Gastroesophageal sphincter (tissue), 3 donors: ENCODE data around the gene FARS2.

Experiments used
- CTCF ChIP-seq, 4 experiments: fragments of 200-600 bp in 2 of 4; fragments of 450-650 bp in 2 of 4; sonication (generic) in 1 of 4; IDR thresholded peaks; one replicate each; pipeline ENCODE4 v1.5.1; 2017 to 2019; ENCODE audit warnings: antibody characterized with exemption in 4 of 4, mild to moderate bottlenecking in 2 of 4, moderate library complexity in 2 of 4
- EP300 ChIP-seq: sonication (generic); formaldehyde crosslinking; IDR thresholded peaks from one replicate; pipeline ENCODE4 v1.6.1; 2017; ENCODE audit warnings: antibody characterized with exemption, mild to moderate bottlenecking
- POLR2A ChIP-seq, 2 donors: fragments of 450-650 bp; IDR thresholded peaks; one replicate each; pipeline ENCODE4 v1.6.1; 2017; ENCODE audit warnings: antibody characterized with exemption in 2 of 2, mild to moderate bottlenecking in 2 of 2, moderate library complexity in 1 of 2
- POLR2AphosphoS5 ChIP-seq: sonication (generic); formaldehyde crosslinking; IDR thresholded peaks from one replicate; pipeline ENCODE4 v1.6.1; 2017; ENCODE audit warnings: antibody characterized with exemption

- TF ChIP-seq CTCF (IDR thresholded peaks at IDR 0.05): no peak
- no peak for TF ChIP-seq POLR2A (IDR thresholded peaks at IDR 0.05)
- TF ChIP-seq EP300: no peak
- no peak for TF ChIP-seq POLR2AphosphoS5
Observed at GRCh38 chr6:5570641-5571040, 309.3 kb downstream of the FARS2 start.
